Measurements from ENCODE around the gene ZBTB9.

The ZBTB9 gene

DNA sequence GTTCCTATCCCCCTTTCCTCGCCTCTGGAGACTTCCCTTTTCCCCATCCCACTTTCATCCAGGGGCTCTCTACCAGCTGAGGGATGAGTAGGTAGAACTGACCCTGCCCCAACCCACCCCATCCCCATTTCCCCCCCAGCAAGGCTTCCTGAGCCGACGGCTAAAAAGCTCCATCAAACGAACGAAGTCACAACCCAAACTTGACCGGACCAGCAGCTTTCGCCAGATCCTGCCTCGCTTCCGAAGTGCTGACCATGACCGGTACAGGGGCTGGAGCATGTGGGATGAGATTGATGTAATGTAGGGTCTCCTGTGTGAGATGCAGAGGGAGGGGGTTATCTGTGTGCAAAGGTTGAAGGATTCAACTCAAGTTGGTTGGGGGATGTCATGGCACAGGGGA, 21.8 kb upstream of the ZBTB9 start:
- in situ Hi-C loops (cut with MboI; ENCODE audit: low sequenced_read_pairs): no loop called here

DNA sequence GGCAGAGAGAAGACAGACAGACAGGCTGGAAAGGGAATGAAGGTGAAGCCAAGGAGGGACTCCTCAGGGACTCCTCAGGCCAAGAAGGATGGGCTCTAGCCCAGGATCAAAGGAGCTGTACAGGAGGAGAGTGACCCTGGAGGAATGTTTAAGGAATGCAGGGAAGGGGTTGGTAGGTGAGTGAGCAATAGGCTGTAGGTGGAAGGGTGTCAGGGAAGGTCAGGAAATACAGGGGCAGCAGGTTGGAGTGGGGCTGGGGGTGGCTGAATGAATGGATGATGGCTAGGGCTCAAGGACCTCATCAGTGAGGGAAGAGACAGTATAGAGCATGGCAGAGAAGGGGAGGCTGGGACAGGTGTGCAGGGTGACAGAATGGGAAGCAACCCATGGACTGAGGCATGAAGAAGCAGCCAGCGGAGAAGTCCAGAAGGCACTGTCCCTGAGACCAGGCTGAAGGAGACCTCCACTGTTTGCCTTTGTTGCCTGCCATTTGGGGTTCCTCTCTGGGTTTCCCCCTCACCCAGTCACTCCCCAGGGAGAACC, 21.3 kb upstream of the ZBTB9 start:
- in situ Hi-C loops (cut with MboI; ENCODE audit: low sequenced_read_pairs): no loop called here

DNA sequence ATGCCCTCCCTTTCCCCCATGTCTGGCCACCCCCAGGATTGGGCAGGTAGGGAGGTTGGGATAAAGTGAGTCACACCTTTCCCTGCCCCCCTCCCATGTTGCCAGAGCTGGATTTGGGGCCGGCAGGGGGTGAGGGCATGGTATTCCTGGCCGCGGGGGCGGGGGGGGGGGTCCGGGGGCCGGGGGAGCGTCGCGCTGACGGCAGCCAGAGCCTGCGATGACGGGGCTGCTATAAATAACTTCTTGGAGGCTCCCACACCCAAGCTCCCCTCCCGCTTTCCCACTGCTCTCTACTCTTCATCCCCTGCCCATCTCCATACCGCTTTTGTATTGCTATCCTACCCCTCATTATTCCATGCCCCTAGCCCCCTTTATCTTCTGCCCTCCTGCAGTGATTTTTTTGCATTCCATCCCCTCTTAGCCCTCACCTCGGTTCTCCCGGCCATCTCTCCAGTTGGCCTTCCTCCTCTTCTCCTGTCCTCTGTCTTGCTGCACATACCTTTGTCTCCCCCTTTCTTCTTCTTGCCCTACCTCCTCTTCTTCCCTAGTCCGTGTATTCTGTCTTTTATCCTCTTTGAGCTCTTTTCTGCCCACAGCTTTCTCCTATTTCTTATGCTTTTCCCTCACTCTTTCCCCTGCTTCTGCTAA, 20.7 kb upstream of the ZBTB9 start:
- in situ Hi-C loops (cut with MboI; ENCODE audit: low sequenced_read_pairs): no loop called here

DNA sequence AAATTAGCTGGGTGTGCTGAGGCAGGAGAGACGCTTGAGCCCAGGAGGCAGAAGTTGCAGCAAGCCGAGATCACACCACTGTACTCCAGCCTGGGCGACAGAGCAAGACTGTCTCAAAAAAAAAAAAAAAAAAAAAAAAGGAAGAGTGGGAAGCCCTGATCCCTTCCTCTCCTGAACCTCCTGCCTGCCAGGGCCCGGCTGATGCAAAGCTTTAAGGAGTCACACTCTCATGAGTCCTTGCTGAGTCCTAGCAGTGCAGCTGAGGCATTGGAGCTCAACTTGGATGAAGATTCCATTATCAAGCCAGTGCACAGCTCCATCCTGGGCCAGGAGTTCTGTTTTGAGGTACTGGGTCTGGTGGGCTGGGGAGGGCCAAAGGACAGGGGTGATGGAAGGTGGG, 19.4 kb upstream of the ZBTB9 start:
- in situ Hi-C loops (cut with MboI; ENCODE audit: low sequenced_read_pairs): no loop called here

DNA sequence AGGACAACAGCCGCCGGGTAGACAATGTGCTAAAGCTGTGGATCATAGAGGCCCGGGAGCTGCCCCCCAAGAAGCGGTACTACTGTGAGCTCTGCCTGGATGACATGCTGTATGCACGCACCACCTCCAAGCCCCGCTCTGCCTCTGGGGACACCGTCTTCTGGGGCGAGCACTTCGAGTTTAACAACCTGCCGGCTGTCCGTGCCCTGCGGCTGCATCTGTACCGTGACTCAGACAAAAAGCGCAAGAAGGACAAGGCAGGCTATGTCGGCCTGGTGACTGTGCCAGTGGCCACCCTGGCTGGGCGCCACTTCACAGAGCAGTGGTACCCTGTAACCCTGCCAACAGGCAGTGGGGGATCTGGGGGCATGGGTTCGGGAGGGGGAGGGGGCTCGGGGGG, 16.7 kb upstream of the ZBTB9 start:
- in situ Hi-C loops (cut with MboI; ENCODE audit: low sequenced_read_pairs): no loop called here

DNA sequence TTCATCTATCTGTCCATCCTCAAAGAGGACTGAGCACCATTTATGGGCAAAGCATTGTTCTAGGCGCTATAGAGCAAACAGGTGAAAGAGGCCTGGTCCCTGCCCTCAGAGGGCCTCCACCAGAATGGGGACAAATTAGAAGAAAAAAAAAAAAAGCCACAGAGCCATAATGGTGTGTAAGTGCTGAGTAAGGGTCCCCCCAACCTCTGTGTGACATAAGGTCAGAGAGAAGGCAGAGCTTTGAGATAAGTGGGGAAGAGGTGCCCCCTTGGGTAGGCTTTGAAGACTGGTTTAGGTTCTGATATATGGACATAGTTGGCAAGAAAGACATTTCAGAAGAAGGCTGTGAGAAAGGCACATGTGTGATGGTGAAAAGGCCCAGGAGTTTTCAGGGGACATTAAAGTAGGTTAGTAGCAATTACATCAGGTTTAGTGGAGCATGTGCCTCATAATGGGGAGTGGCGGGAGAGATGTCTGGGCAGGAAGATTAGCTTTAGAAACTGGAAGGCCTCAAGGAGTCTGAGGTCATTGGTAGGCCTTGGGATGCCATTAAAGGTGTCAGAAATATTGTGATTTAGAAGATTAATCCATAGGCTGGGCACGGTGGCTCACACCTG, 15.3 kb upstream of the ZBTB9 start:
- in situ Hi-C loops (cut with MboI; ENCODE audit: low sequenced_read_pairs): no loop called here

DNA sequence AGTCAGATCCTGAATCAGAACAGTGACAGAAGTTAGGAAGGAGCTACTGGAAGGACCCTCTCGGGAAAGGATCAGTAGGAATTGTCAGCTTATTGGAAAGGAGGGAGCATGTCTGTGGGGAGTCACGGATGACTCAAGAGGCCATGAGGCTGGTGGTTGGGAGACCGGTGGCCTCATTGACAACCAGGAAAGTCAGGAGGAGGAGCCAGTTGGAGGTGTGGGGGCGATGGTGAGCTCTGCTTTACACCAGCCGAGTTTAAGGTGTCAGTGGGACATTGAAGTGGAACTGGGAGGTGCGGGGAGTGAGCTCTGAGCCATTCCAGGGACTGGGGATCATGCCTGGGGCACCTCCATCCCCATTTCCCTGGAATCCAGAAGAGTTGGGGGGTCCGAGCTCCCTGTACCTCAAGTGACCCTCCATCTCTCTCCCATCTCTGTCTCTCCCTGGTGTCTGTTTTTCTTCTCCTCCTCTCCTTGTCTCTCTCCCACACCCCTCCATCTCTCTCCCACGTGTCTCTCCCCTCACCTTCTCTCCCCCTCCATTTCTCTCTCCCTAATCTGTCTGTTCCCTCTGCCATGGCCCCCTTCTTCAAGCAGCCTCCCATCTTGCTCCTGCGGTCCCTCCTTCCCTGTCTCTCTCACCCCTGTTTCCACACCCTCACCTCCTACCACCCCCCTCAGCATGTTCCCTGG, 14.3 kb upstream of the ZBTB9 start:
- in situ Hi-C loops (cut with MboI; ENCODE audit: low sequenced_read_pairs): no loop called here

DNA sequence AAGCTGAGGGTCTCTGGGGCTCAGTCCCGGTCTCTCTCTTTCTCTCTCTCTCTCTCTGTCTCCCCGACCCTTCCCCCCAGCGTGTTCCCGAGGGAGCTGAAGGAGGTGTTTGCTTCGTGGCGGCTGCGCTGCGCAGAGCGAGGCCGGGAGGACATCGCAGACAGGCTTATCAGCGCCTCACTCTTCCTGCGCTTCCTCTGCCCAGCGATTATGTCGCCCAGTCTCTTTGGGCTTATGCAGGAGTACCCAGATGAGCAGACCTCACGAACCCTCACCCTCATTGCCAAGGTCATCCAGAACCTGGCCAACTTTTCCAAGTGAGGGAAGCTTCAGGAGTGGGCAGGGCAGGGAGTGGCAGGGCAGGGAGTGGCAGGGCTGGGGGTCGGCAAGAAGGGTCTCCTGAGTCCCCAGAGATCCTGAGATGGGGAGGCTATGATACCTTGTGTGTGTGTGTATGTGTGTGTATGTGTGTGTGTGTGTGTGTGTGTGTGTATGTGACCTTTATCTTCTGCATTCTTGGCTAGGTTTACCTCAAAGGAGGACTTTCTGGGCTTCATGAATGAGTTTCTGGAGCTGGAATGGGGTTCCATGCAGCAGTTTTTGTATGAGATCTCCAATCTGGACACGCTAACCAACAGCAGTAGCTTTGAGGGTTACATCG, 13.6 kb upstream of the ZBTB9 start:
- in situ Hi-C loops (cut with MboI; ENCODE audit: low sequenced_read_pairs): no loop called here

DNA sequence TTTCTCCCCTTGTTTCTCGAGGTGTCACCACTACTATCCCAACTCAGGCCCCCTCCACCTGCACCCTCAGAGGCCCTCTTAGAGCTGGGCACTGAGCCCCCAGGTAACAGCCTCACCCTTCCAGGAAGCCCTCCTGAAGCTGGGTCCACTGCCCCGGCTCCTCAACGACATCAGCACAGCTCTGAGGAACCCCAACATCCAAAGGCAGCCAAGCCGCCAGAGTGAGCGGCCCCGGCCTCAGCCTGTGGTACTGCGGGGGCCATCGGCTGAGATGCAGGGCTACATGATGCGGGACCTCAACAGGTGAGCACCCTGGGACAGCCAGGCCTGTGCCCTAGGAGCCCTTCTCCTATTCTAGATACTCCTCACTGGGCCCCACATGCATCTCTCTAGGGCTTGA, 12.9 kb upstream of the ZBTB9 start:
- in situ Hi-C loops (cut with MboI; ENCODE audit: low sequenced_read_pairs): no loop called here

DNA sequence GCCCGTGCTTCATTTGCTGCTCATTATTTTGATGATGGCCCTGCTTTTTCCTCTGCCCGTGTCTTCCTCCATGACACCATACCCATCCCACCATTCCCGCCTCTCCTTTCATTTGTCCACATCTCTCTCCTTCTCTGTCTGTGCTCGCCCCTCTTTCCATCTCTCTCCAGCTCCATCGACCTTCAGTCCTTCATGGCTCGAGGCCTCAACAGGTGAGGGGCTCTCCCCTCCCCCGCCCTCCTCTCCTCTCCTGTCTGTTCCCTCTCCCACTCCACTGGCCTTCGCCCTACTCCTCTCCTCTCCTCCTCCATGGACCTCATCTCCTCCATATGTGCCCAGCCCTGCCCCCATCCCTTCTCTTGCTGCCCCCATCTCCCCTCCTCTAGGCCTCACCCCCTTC, 12.1 kb upstream of the ZBTB9 start:
- in situ Hi-C loops (cut with MboI; ENCODE audit: low sequenced_read_pairs): no loop called here

DNA sequence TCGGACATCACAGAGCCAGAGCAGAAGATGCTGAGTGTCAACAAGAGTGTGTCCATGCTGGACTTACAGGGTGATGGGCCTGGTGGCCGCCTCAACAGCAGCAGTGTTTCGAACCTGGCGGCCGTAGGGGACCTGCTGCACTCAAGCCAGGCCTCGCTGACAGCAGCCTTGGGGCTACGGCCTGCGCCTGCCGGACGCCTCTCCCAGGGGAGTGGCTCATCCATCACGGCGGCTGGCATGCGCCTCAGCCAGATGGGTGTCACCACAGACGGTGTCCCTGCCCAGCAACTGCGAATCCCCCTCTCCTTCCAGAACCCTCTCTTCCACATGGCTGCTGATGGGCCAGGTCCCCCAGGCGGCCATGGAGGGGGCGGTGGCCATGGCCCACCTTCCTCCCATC, 11.4 kb upstream of the ZBTB9 start:
- in situ Hi-C loops (cut with MboI; ENCODE audit: low sequenced_read_pairs): no loop called here

DNA sequence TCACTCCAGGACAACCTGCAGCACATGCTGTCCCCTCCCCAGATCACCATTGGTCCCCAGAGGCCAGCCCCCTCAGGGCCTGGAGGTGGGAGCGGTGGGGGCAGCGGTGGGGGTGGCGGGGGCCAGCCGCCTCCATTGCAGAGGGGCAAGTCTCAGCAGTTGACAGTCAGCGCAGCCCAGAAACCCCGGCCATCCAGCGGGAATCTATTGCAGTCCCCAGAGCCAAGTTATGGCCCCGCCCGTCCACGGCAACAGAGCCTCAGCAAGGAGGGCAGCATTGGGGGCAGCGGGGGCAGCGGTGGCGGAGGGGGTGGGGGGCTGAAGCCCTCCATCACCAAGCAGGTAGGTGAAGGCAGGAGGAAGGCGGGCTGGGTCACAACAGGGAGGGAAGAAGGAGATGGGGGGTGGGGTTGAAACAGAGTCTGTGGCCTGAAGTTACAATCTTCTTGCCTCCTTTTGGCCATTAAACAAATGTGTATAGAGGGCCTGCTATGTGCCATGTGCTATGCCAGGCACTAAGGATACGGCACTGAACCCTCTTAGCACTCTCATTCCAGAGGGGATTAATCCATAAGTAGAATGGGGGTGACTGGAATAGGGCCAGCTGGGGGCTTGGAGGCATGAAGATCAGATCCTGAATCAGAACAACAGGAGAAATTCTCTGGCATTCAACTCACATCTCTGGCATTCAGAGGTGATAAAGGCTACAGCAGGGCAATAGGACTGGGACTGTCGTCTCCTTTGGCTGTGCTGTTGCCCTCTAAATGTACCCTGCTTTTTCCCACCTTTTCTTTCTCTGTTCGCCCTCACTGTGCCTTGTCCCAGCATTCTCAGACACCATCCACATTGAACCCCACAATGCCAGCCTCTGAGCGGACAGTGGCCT, 10.5 kb upstream of the ZBTB9 start:
- in situ Hi-C loops (cut with MboI; ENCODE audit: low sequenced_read_pairs): no loop called here

DNA sequence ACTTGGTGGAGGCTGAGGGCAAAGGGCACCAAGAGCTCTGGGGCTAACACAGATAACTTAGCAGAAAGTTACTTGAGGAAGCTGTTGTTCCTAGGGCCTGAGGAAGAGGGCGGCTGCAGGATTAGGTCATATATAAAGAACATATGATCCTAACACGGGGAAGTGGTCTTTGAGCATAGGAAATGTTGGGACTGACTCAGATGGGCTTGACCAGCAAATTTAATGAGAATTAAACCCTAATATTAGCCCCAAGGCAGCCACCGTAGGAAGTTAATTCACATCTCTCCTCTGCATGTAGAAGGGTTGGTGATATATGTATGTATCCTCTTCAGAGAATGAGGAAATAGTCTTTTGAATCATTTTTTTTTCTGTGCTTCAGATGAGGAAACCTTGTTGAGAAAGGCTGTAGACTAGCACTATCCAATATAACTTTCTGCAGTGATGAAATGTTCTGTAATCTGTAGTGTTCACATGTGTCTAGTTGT, 9.2 kb upstream of the ZBTB9 start:
- in situ Hi-C loops (cut with MboI; ENCODE audit: low sequenced_read_pairs): no loop called here

DNA sequence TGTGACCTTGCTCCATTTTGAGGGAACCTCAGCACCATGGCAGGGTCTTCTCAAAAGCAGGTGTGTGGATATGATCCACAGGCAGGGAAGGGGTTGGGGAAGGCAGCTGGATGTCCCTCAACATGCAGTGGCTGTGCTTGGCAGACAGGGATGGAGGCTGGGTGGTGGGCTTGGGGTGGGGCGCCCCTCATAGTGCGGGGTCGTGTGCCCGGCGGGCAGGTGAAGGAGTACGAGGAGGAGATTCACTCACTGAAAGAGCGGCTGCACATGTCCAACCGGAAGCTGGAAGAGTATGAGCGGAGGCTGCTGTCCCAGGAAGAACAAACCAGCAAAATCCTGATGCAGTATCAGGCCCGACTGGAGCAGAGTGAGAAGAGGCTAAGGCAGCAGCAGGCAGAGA, 8.0 kb upstream of the ZBTB9 start:
- in situ Hi-C loops (cut with MboI; ENCODE audit: low sequenced_read_pairs): no loop called here

DNA sequence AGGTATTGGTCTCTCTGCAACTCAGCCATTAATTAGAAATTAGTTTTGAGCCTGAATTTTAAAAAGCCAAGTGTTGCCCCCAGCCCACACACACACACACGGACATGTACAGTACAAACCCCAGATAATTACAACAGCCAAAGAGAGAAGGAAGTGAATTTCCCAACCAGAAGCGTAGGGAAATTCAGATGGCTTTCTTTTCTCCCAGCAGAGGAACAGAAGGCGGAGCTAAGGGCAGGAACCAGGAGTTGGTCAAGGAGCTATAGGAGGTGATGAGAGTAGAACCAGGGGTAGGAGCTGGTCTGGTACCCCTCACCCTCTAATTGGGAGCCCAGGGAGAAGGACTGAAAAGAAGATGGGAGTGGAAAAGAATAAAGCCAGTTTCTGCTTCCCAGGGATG, 3.9 kb upstream of the ZBTB9 start:
- in situ Hi-C loops (cut with MboI; ENCODE audit: low sequenced_read_pairs): no loop called here

DNA sequence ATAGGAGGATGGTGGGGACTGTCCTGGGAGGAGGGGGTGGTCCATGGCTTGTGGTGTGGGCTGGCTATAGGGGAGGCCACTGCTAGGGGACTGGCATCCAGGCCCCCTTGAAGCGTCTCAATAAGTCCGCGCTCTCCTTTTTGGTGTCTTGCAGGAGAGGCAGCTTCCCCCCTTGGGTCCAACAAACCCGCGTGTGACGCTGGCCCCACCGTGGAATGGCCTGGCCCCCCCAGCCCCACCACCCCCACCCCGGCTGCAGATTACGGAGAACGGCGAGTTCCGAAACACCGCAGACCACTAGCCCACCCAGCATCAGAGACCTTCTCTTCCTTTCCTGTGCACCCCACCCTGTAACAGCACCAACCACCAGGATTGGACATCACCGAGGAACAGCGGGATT, 2.8 kb upstream of the ZBTB9 start:
- in situ Hi-C loops (cut with MboI; ENCODE audit: low sequenced_read_pairs): no loop called here

DNA sequence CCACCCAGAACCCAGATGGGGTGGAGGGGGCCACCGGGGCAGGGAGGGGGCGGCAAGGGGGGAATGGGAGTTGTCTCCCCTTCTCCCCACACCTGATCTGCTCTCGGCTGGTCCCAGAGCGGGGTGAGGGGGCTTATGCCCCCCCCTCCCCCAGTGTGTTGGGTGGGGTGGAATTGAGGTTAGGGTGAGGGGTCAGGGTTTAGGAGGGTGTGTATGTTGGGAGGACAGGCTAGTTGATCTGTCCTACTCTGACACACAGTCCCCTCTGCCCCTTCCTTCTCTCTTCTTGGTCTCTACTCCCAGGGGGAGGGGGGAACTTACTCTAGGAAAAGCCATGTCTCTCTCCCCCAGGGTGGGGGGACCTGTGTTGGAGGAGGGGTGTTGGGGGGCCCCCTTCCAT, 1.9 kb upstream of the ZBTB9 start:
- in situ Hi-C loops (cut with MboI; ENCODE audit: low sequenced_read_pairs): no loop called here

DNA sequence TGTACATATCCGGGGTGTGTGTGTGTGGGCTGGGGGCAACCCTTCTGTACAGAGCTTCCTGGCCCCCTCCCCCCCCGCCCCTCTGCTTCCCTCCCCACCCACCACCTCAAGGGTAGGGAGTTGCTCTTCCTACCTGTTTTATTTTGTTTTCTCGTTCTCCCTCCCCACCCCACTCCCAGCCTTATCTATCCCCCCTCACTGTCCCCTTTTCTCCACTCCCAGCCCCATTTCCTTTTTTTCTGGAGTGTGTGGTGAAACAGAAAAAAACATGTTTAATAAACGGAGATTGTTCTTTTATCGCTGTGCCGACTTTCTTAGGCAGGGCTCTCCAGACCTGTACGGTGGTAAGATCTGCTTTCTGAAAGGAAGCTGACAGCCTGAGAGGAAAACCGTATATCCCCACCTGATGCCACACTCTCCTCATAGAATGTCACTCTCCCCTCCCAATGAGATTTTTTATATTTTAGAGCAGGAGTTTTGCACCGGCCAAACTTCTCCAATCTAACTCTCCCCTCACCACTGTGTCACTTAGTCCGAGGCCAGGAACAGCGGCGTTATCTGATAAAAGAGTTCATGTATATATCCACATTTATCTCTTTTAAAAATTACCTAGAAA, 875 bp upstream of the ZBTB9 start:
- in situ Hi-C loops (cut with MboI; ENCODE audit: low sequenced_read_pairs): no loop called here

DNA sequence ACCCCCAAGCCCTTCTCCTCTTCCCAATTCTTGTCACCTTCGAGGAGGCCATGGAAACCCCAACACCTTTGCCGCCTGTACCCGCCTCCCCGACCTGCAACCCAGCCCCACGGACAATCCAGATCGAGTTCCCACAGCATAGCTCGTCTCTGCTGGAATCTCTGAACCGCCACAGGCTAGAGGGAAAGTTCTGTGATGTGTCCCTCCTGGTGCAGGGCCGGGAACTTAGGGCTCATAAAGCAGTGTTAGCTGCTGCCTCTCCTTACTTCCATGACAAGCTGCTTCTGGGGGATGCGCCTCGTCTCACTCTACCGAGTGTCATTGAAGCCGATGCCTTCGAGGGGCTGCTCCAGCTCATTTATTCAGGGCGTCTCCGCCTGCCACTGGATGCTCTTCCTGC, 675 bp downstream of the ZBTB9 start:
- in situ Hi-C loops (cut with MboI; ENCODE audit: low sequenced_read_pairs): no loop called here

DNA sequence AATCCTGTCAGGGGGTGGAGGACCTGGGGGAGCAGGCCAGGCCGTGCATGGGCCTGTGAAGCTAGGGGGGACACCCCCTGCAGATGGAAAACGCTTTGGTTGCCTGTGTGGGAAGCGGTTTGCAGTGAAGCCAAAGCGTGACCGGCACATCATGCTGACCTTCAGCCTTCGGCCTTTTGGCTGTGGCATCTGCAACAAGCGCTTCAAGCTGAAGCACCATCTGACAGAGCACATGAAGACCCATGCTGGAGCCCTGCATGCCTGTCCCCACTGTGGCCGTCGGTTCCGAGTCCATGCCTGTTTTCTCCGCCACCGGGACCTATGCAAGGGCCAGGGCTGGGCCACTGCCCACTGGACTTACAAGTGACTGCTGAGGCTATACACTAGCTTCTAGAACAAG, 1.8 kb downstream of the ZBTB9 start:
- in situ Hi-C loops (cut with MboI; ENCODE audit: low sequenced_read_pairs): no loop called here
